ENCODE data around the gene SLFN5. TPM values are rescaled to one million over a fixed set of nuclear protein-coding genes. Genes with fewer than 3 reads are reported as not detected.
"Not testable (repeated sequence)": the region's sequence is repeated elsewhere in the genome, so short reads cannot be mapped to it uniquely, and the experiment has no call there.

The SLFN5 gene
- total RNA-seq, 2 donors from 2014 or later: 3.0 to 8.5 TPM

DNA sequence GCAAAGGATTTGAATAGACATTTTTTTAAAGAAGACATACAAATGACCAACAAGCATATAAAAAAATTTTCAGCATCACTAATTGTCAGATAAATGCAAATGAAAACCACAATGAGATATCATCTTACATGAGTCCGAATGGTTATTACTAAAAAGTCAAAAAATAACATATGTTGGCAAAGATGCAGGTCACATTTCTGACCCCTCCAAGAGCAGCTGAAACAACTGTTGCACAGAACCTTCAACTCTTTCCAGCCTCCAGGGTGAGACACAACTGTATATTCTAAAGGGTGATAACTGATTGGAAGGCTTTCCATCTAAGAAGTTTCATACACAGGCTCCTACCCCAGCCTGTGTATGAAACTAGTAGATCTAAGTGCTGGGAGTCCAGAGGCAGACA, 51.9 kb downstream of the SLFN5 start:
- Histone ChIP-seq H3K27ac (no peak overlapping the region), H3K4me3 (no peak overlapping the region), H3K9ac (ENCODE audit: low read depth in 2 of 2, low read length in 2 of 2) (no peak overlapping the region), H3K9me3 (no peaks in the 10 kb centered on the region), H3K36me3 (no peaks in the 10 kb centered on the region), H3K4me1 (no peaks in the 10 kb centered on the region), H3K27me3 (no peaks in the 10 kb centered on the region)
- TF ChIP-seq, protein P1, sequence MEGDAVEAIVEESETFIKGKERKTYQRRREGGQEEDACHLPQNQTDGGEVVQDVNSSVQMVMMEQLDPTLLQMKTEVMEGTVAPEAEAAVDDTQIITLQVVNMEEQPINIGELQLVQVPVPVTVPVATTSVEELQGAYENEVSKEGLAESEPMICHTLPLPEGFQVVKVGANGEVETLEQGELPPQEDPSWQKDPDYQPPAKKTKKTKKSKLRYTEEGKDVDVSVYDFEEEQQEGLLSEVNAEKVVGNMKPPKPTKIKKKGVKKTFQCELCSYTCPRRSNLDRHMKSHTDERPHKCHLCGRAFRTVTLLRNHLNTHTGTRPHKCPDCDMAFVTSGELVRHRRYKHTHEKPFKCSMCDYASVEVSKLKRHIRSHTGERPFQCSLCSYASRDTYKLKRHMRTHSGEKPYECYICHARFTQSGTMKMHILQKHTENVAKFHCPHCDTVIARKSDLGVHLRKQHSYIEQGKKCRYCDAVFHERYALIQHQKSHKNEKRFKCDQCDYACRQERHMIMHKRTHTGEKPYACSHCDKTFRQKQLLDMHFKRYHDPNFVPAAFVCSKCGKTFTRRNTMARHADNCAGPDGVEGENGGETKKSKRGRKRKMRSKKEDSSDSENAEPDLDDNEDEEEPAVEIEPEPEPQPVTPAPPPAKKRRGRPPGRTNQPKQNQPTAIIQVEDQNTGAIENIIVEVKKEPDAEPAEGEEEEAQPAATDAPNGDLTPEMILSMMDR (IDR thresholded peaks at IDR 0.05): no peak
- intact Hi-C loops (cut with DNase I): no loop called here
- DNase-seq: no peak

DNA sequence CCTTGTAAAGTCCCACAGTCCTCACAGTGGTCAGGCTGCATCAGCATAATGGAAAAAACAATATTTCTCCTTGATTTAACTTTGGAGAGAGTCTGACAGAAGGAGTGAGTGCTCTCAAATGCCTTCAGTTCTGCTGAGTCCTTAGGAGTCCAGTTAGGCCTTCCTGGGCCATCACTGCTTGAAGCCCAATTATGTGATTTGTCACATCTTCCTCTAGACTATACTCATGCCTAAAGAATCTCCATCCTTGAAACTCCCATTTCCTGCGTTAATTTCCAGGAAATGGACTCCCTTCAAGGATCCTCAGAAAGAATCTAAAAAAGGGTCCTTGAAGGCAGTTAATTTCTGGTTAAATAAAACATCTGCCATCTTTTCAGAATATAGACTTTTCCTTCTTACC, 52.8 kb downstream of the SLFN5 start:
- H3K4me1 ChIP-seq: no peaks in the 10 kb centered on the region
- no peaks in the 10 kb centered on the region for H3K36me3 ChIP-seq
- no peaks in the 10 kb centered on the region for H3K27me3 ChIP-seq
- H3K9ac ChIP-seq (ENCODE audit: low read depth in 2 of 2, low read length in 2 of 2): no peak overlapping the region
- H3K9me3 ChIP-seq: no peaks in the 10 kb centered on the region
- H3K4me3 ChIP-seq: no peak overlapping the region
- TF ChIP-seq, protein P1 (IDR thresholded peaks at IDR 0.05): no peak
- no peak for DNase-seq
- H3K27ac ChIP-seq: no peak overlapping the region
- intact Hi-C loops (cut with DNase I): no loop called here

DNA sequence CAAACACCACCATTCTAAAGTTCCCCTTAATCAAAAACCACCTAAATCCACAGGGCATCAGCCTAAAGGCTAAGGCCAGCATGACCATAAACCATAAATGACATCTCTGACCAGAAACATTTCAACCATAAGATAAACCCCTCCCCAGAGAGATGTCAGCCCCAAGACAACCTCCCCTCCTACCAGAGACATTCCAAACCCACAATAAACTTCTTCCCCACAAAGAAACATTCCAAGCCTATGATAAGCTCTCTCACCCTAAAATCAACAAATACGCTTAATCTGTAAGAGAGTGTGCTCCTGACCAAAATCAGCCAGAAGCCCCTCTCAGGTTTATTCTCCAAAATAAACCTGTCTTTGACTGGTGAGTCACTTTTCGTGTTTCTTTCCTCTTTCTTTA, 54.8 kb downstream of the SLFN5 start:
- no peaks in the 10 kb centered on the region for H3K36me3 ChIP-seq
- H3K27ac ChIP-seq: no peak overlapping the region
- no peak overlapping the region for H3K4me3 ChIP-seq
- H3K9ac ChIP-seq (ENCODE audit: low read depth in 2 of 2, low read length in 2 of 2): no peak overlapping the region
- TF ChIP-seq, protein P1 (IDR thresholded peaks at IDR 0.05): no peak
- no peaks in the 10 kb centered on the region for H3K27me3 ChIP-seq
- no peak for DNase-seq
- no peaks in the 10 kb centered on the region for H3K9me3 ChIP-seq
- H3K4me1 ChIP-seq: no peaks in the 10 kb centered on the region
- intact Hi-C loops (cut with DNase I): no loop called here

DNA sequence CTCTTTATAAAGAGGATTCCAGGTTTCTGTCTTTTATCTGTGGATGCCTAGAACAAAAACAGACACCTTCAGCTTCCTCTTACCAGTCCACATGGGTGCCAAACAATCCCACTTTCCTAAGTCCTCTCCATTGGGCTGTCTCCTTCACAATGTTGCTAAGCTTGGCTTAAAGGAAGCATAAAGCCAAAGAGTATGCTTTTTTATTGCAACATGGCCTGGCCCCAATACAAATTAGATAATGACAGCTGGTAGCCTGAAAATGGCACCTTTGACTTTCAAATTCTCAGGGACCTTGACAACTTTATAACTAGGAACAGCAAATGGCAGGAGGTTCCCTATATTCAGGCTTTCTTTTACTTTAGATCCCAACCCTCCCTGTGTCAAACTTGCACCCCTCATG, 55.8 kb downstream of the SLFN5 start:
- no peak overlapping the region for H3K9ac ChIP-seq (ENCODE audit: low read depth in 2 of 2, low read length in 2 of 2)
- intact Hi-C loops (cut with DNase I): no loop called here
- H3K4me3 ChIP-seq: no peak overlapping the region
- no peaks in the 10 kb centered on the region for H3K4me1 ChIP-seq
- no peak for DNase-seq
- TF ChIP-seq, protein P1 (IDR thresholded peaks at IDR 0.05): no peak
- no peaks in the 10 kb centered on the region for H3K9me3 ChIP-seq
- no peaks in the 10 kb centered on the region for H3K27me3 ChIP-seq
- no peaks in the 10 kb centered on the region for H3K36me3 ChIP-seq
- H3K27ac ChIP-seq: no peak overlapping the region

DNA sequence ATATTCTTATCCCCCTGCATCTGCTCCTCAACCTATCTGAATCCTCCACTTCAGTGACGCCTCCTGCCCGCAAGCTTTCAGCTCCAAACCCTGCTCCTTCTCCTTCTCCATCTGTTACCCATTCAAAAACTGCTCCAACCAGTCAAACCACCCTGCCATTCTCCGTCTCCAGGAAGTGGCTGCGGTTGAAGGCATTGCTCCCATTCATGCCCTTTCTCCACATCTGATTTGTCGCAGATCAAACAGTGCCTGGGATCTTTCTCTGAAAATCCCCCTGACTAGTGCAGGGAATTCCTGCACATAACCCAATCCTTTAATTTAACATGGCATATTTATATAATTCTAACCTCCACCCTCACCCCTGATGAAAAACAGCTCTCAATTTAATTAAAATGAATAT, 56.3 kb downstream of the SLFN5 start:
- DNase-seq: no peak
- Histone ChIP-seq H3K4me1 (no peaks in the 10 kb centered on the region), H3K4me3 (no peak overlapping the region), H3K9me3 (no peaks in the 10 kb centered on the region), H3K9ac (ENCODE audit: low read depth in 2 of 2, low read length in 2 of 2) (no peak overlapping the region), H3K36me3 (no peaks in the 10 kb centered on the region), H3K27ac (no peak overlapping the region), H3K27me3 (no peaks in the 10 kb centered on the region)
- TF ChIP-seq, protein P1 (IDR thresholded peaks at IDR 0.05): no peak
- intact Hi-C loops (cut with DNase I): no loop called here

DNA sequence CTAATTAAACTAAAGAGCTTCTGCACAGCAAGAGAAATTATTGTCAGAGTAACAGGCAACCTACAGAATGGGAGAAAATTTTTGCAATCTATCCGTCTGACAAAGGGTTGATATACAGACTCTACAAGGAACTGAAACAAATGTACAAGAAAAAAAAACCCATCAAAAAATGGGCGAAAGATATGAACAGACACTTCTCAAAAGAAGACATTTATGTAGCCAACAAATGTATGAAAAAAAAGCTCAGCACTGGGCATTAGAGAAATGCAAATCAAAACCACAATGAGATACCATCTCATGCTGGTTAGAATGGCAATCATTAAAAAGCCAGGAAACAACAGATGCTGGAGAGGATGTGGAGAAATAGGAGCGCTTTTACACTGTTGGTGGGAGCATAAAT, 66.5 kb downstream of the SLFN5 start:
- H3K27ac ChIP-seq; H3K9ac ChIP-seq (ENCODE audit: low read depth in 2 of 2, low read length in 2 of 2); H3K36me3 ChIP-seq; H3K27me3 ChIP-seq; H3K4me1 ChIP-seq; DNase-seq; H3K9me3 ChIP-seq; intact Hi-C loops (cut with DNase I); H3K4me3 ChIP-seq: not testable (repeated sequence)

Data from colonic mucosa (tissue), 4 donors.